SK-N-SH (cell line): ENCODE results near the gene INHBB. TPM values are rescaled to one million over a fixed set of nuclear protein-coding genes. Genes with fewer than 3 reads are reported as not detected.

ENCODE experiments used
- CTCF ChIA-PET: fragments of 300-600, 350-600 bp; formaldehyde crosslinking; extraction: SDS; loops from one replicate; lab custom pipeline; 2021; lab: Yijun Ruan, JAX
- POLR2A ChIA-PET: fragments of 350-600 bp; sonication (Branson Sonifier 250); formaldehyde crosslinking; extraction: SDS; loops from one replicate; lab custom pipeline; 2020; ENCODE audit warnings: antibody characterized with exemption, inconsistent platforms; lab: Yijun Ruan, JAX
- DNase-seq: peaks from one replicate; pipeline ENCODE4 v3.0.0; 2012
- H2AFZ ChIP-seq: fragments of 200-600 bp; sonication (generic); 2 replicates; pipeline ENCODE4 v1.8.1; 2016; ENCODE audit warnings: antibody characterized with exemption, mild to moderate bottlenecking, low read depth
- H3F3A ChIP-seq: fragments of 200-600 bp; sonication (generic); replicated peaks from 2 replicates; pipeline ENCODE3; 2016; ENCODE audit warnings: antibody characterized with exemption, mild to moderate bottlenecking; ENCODE audit not compliant: insufficient read depth
- H3K27ac ChIP-seq, 2 experiments: fragments of 200-500 bp in 1 of 2; fragments of 200-600 bp in 1 of 2; sonication (Bioruptor generic) in 1 of 2; sonication (generic), shearing (Covaris generic) in 1 of 2; 2 replicates each; pipeline versions ENCODE4 v1.5.1 to v1.6.1; 2014 to 2016; ENCODE audit warnings: low read depth in 2 of 2, inconsistent platforms in 1 of 2, low read length in 1 of 2, mild to moderate bottlenecking in 1 of 2, mixed read lengths in 1 of 2
- H3K27me3 ChIP-seq: fragments of 200-600 bp; sonication (generic), shearing (Covaris generic); 2 replicates; pipeline ENCODE4 v1.6.1; 2016; ENCODE audit warnings: mixed run types; ENCODE audit not compliant: insufficient read depth
- H3K36me3 ChIP-seq, 2 experiments: fragments of 200-500 bp in 1 of 2; fragments of 200-600 bp in 1 of 2; sonication (Bioruptor generic) in 1 of 2; sonication (generic) in 1 of 2; replicated peaks in 1 of 2; 2 replicates each; pipeline versions ENCODE3 to v1.5.1; 2014 to 2016; ENCODE audit warnings: low read length in 1 of 2, mild to moderate bottlenecking in 1 of 2; ENCODE audit not compliant: insufficient read depth in 2 of 2, control insufficient read depth in 1 of 2
- H3K4me1 ChIP-seq, 2 experiments: fragments of 200-500 bp in 1 of 2; fragments of 200-600 bp in 1 of 2; sonication (Bioruptor generic) in 1 of 2; sonication (generic), shearing (Covaris generic) in 1 of 2; 2 replicates each; pipeline versions ENCODE4 v1.5.1 to v1.6.1; 2014 to 2016; ENCODE audit warnings: low read depth in 1 of 2, low read length in 1 of 2, mixed run types in 1 of 2; ENCODE audit not compliant: insufficient read depth in 2 of 2, control insufficient read depth in 1 of 2
- H3K4me2 ChIP-seq: fragments of 200-600 bp; sonication (generic), shearing (Covaris generic); 2 replicates; pipeline ENCODE4 v1.6.1; 2017; ENCODE audit warnings: mixed run types
- H3K4me3 ChIP-seq, 2 experiments: fragments of 200-500 bp in 1 of 2; fragments of 200-600 bp in 1 of 2; sonication (Bioruptor generic) in 1 of 2; sonication (generic), shearing (Covaris generic) in 1 of 2; 2 replicates each; pipeline versions ENCODE4 v1.5.1 to v1.8.1; 2014 to 2016; ENCODE audit warnings: low read depth in 2 of 2, inconsistent platforms in 1 of 2, low read length in 1 of 2, mild to moderate bottlenecking in 1 of 2, mixed read lengths in 1 of 2, moderate library complexity in 1 of 2
- H3K79me2 ChIP-seq: fragments of 200-600 bp; sonication (generic); 2 replicates; pipeline ENCODE4 v1.8.1; 2017; ENCODE audit warnings: mild to moderate bottlenecking; ENCODE audit not compliant: insufficient read depth
- H3K9ac ChIP-seq: fragments of 200-600 bp; sonication (generic); 2 replicates; pipeline ENCODE4 v1.6.1; 2017; ENCODE audit warnings: mixed run types
- H3K9me2 ChIP-seq: fragments of 200-600 bp; sonication (generic); 2 replicates; pipeline ENCODE4 v1.6.1; 2017; ENCODE audit warnings: mixed run types
- H3K9me3 ChIP-seq: fragments of 200-600 bp; sonication (generic); 2 replicates; pipeline ENCODE4 v1.6.1; 2017; ENCODE audit warnings: mixed run types, mild to moderate bottlenecking, moderate library complexity
- H4K20me1 ChIP-seq: fragments of 200-600 bp; sonication (generic); 2 replicates; pipeline ENCODE4 v1.6.1; 2017; ENCODE audit warnings: mild to moderate bottlenecking, mixed run types; ENCODE audit not compliant: insufficient read depth
- FOSL2 ChIP-seq: IDR thresholded peaks from 2 replicates; pipeline ENCODE4 v1.4.0; 2012; ENCODE audit warnings: low read depth, mild to moderate bottlenecking, moderate library complexity, borderline replicate concordance
- FOXJ3 ChIP-seq: sonication (generic); formaldehyde crosslinking; IDR thresholded peaks from 2 replicates; pipeline ENCODE4 v1.5.1; 2020; ENCODE audit warnings: mild to moderate bottlenecking, missing genetic modification reagents
- GABPA ChIP-seq: IDR thresholded peaks from 2 replicates; pipeline ENCODE4 v1.4.0; 2012; ENCODE audit warnings: low read depth, mild to moderate bottlenecking
- GATA2 ChIP-seq: sonication (generic); formaldehyde crosslinking; IDR thresholded peaks from 2 replicates; pipeline ENCODE4 v1.5.0; 2020; ENCODE audit warnings: mild to moderate bottlenecking, missing genetic modification reagents
- JUND ChIP-seq: IDR thresholded peaks from 2 replicates; pipeline ENCODE4 v1.4.0; 2012
- RAD21 ChIP-seq: IDR thresholded peaks from 2 replicates; pipeline ENCODE4 v1.6.1; 2012; ENCODE audit warnings: mild to moderate bottlenecking, low read length
- SIN3A ChIP-seq: IDR thresholded peaks from 2 replicates; pipeline ENCODE4 v1.6.1; 2012; ENCODE audit warnings: low read depth, mild to moderate bottlenecking, low read length, moderate library complexity, borderline replicate concordance
- YY1 ChIP-seq: IDR thresholded peaks from 2 replicates; pipeline ENCODE4 v1.4.0; 2012; ENCODE audit warnings: low read depth, mild to moderate bottlenecking
- WGBS: methylation state at CpG from one replicate; pipeline ENCODE4 v1.1.6; 2017; ENCODE audit warnings: low lambda C conversion rate; 5-methylcytosine and 5-hydroxymethylcytosine counted together
- polyA plus RNA-seq, 3 experiments: library from polyadenylated mRNA; depleted of rRNA; stranded (reverse); fragments of >200 nt; gene quantifications; 2 replicates each; pipeline ENCODE4 v1.2.3, GENCODE V29; 2012
- TF ChIP-seq, protein P1 (sequence below): IDR thresholded peaks from 2 replicates; pipeline ENCODE4 v1.4.0; 2012; ENCODE audit warnings: low read depth, borderline replicate concordance
- TF ChIP-seq, protein P2 (sequence below): IDR thresholded peaks from 2 replicates; pipeline ENCODE4 v1.4.0; 2012; ENCODE audit warnings: low read depth
- TF ChIP-seq, protein P3 (sequence below): fragments of 200-600 bp; sonication (generic); IDR thresholded peaks from 2 replicates; pipeline ENCODE4 v1.6.1; 2017; ENCODE audit warnings: antibody characterized with exemption, mild to moderate bottlenecking, moderate library complexity
- TF ChIP-seq, protein P4 (sequence below): IDR thresholded peaks from 2 replicates; pipeline ENCODE4 v1.6.1; 2012; ENCODE audit warnings: mild to moderate bottlenecking, low read depth, low read length, moderate library complexity
- TF ChIP-seq, protein P5 (sequence below): fragments of 150-350 bp; IDR thresholded peaks from 2 replicates; pipeline ENCODE4 v1.6.1; 2017; ENCODE audit warnings: antibody characterized with exemption, low read length, low read depth, borderline replicate concordance

Gene INHBB
- polyA plus RNA-seq, 1 of the 3 experiments (the other 2 are of a cell fraction), result 0.03 TPM

DNA sequence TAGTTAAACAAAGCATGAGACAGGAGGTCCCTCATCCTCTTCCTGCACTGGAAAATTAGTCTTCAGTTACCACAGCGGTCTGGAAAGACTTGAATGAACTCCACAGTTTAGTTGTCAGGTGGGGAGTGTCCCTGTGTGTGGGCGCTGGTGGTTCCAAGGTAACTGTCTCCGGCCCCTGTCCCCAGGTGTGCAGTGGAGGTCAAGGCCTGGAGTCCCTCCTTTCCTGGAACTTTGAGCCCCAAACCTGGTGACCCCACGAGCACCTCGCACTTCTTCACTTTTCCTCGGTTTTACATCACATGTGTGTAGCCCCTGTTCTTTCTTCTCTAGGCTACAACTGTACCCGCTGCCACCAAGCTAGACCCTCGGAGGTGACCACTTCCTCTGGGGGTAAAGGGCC is 28.0 kb upstream of the INHBB start:
- Histone ChIP-seq H3K9me2 (no peaks in the 10 kb centered on the region), H3K4me3 (no peak overlapping the region), H3K4me1 (peaks cover 0 to 1% of the 10 kb centered on the region in 2 experiments; a peak in 1 of 4 replicates), H3K27ac (no peak overlapping the region), H3K27me3 (no peaks in the 10 kb centered on the region), H3K9me3 (no peaks in the 10 kb centered on the region), H3K36me3 (no peaks in the 10 kb centered on the region), H3K9ac (no peak overlapping the region), H4K20me1 (no peaks in the 10 kb centered on the region), H3K4me2 (no peak overlapping the region), H3K79me2 (no peaks in the 10 kb centered on the region), H3F3A (peaks cover 4% of the 10 kb centered on the region), H2AFZ (no peak overlapping the region)
- DNase-seq, result no peak
- WGBS, result 84% methylated on average over 8 of the region's 8 CpGs
- TF ChIP-seq GATA2 (CRISPR knock-in tag) (no peak), RAD21 (no peak), JUND (no peak), SIN3A (no peak)
- TF ChIP-seq, protein P1, sequence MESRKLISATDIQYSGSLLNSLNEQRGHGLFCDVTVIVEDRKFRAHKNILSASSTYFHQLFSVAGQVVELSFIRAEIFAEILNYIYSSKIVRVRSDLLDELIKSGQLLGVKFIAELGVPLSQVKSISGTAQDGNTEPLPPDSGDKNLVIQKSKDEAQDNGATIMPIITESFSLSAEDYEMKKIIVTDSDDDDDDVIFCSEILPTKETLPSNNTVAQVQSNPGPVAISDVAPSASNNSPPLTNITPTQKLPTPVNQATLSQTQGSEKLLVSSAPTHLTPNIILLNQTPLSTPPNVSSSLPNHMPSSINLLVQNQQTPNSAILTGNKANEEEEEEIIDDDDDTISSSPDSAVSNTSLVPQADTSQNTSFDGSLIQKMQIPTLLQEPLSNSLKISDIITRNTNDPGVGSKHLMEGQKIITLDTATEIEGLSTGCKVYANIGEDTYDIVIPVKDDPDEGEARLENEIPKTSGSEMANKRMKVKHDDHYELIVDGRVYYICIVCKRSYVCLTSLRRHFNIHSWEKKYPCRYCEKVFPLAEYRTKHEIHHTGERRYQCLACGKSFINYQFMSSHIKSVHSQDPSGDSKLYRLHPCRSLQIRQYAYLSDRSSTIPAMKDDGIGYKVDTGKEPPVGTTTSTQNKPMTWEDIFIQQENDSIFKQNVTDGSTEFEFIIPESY, result no peak
- TF ChIP-seq, protein P2, sequence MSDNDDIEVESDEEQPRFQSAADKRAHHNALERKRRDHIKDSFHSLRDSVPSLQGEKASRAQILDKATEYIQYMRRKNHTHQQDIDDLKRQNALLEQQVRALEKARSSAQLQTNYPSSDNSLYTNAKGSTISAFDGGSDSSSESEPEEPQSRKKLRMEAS, result no peak
- TF ChIP-seq, protein P3, sequence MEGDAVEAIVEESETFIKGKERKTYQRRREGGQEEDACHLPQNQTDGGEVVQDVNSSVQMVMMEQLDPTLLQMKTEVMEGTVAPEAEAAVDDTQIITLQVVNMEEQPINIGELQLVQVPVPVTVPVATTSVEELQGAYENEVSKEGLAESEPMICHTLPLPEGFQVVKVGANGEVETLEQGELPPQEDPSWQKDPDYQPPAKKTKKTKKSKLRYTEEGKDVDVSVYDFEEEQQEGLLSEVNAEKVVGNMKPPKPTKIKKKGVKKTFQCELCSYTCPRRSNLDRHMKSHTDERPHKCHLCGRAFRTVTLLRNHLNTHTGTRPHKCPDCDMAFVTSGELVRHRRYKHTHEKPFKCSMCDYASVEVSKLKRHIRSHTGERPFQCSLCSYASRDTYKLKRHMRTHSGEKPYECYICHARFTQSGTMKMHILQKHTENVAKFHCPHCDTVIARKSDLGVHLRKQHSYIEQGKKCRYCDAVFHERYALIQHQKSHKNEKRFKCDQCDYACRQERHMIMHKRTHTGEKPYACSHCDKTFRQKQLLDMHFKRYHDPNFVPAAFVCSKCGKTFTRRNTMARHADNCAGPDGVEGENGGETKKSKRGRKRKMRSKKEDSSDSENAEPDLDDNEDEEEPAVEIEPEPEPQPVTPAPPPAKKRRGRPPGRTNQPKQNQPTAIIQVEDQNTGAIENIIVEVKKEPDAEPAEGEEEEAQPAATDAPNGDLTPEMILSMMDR, result no peak
- POLR2A ChIA-PET, result no interaction called here
- CTCF ChIA-PET, result interaction anchor here (1.0 to 3.8 kb wide), 2 partner anchors 21 to 363 kb away, joined by 3 to 9 read pairs; no protein-coding TSS in a partner anchor

DNA sequence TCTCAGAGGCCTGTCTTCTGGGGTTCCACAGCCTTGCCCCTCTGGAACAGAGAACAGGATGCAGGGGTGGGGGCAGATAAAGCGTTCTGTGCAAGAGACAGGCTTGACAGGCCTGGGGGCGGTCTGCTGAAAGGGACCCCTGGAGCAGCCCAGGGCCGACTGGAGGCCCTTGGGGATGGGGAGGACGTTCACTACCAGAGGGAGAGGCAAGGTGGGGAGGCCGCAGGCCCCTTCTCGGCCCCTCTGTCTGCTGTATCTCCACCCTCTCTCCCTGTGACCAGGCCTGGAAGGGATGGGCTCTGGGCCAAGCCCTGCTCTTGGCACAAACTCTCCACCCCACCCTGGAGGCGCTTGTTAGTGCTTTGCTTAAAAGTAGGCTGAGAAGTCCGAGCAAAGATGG is 27.3 kb upstream of the INHBB start:
- CTCF ChIA-PET, result interaction anchor here (1.0 to 3.8 kb wide), 2 partner anchors 20 to 362 kb away, joined by 3 to 9 read pairs; no protein-coding TSS in a partner anchor
- no peak overlapping the region for H3K4me3 ChIP-seq
- no peaks in the 10 kb centered on the region for H3K79me2 ChIP-seq
- no peaks in the 10 kb centered on the region for H3K36me3 ChIP-seq
- TF ChIP-seq, protein P4, sequence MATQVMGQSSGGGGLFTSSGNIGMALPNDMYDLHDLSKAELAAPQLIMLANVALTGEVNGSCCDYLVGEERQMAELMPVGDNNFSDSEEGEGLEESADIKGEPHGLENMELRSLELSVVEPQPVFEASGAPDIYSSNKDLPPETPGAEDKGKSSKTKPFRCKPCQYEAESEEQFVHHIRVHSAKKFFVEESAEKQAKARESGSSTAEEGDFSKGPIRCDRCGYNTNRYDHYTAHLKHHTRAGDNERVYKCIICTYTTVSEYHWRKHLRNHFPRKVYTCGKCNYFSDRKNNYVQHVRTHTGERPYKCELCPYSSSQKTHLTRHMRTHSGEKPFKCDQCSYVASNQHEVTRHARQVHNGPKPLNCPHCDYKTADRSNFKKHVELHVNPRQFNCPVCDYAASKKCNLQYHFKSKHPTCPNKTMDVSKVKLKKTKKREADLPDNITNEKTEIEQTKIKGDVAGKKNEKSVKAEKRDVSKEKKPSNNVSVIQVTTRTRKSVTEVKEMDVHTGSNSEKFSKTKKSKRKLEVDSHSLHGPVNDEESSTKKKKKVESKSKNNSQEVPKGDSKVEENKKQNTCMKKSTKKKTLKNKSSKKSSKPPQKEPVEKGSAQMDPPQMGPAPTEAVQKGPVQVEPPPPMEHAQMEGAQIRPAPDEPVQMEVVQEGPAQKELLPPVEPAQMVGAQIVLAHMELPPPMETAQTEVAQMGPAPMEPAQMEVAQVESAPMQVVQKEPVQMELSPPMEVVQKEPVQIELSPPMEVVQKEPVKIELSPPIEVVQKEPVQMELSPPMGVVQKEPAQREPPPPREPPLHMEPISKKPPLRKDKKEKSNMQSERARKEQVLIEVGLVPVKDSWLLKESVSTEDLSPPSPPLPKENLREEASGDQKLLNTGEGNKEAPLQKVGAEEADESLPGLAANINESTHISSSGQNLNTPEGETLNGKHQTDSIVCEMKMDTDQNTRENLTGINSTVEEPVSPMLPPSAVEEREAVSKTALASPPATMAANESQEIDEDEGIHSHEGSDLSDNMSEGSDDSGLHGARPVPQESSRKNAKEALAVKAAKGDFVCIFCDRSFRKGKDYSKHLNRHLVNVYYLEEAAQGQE, result no peak
- TF ChIP-seq GATA2 (CRISPR knock-in tag) (no peak), GABPA (no peak), YY1 (no peak), FOSL2 (no peak), JUND (no peak), FOXJ3 (no peak)
- TF ChIP-seq, protein P5, sequence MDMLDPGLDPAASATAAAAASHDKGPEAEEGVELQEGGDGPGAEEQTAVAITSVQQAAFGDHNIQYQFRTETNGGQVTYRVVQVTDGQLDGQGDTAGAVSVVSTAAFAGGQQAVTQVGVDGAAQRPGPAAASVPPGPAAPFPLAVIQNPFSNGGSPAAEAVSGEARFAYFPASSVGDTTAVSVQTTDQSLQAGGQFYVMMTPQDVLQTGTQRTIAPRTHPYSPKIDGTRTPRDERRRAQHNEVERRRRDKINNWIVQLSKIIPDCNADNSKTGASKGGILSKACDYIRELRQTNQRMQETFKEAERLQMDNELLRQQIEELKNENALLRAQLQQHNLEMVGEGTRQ, result no peak
- no peaks in the 10 kb centered on the region for H3F3A ChIP-seq
- H3K27ac ChIP-seq, result no peak overlapping the region
- H3K9ac ChIP-seq, result no peak overlapping the region
- no peaks in the 10 kb centered on the region for H3K9me2 ChIP-seq
- POLR2A ChIA-PET, result no interaction called here
- no peak overlapping the region for H2AFZ ChIP-seq
- no peak for DNase-seq
- no peaks in the 10 kb centered on the region for H3K27me3 ChIP-seq
- no peaks in the 10 kb centered on the region; a peak in 1 of 4 replicates for H3K4me1 ChIP-seq
- WGBS, result 45% methylated on average over 6 of the region's 8 CpGs
- no peaks in the 10 kb centered on the region for H4K20me1 ChIP-seq
- no peaks in the 10 kb centered on the region for H3K9me3 ChIP-seq
- no peak overlapping the region for H3K4me2 ChIP-seq
